ENCODE measurements around the gene HID1. TPM values are rescaled to one million over a fixed set of nuclear protein-coding genes. Genes with fewer than 3 reads are reported as not detected.
"Not testable (repeated sequence)": the region's sequence is repeated elsewhere in the genome, so short reads cannot be mapped to it uniquely, and the experiment has no call there.

The HID1 gene
- total RNA-seq, 1 donor from 2014 or later: 12.3 TPM

DNA sequence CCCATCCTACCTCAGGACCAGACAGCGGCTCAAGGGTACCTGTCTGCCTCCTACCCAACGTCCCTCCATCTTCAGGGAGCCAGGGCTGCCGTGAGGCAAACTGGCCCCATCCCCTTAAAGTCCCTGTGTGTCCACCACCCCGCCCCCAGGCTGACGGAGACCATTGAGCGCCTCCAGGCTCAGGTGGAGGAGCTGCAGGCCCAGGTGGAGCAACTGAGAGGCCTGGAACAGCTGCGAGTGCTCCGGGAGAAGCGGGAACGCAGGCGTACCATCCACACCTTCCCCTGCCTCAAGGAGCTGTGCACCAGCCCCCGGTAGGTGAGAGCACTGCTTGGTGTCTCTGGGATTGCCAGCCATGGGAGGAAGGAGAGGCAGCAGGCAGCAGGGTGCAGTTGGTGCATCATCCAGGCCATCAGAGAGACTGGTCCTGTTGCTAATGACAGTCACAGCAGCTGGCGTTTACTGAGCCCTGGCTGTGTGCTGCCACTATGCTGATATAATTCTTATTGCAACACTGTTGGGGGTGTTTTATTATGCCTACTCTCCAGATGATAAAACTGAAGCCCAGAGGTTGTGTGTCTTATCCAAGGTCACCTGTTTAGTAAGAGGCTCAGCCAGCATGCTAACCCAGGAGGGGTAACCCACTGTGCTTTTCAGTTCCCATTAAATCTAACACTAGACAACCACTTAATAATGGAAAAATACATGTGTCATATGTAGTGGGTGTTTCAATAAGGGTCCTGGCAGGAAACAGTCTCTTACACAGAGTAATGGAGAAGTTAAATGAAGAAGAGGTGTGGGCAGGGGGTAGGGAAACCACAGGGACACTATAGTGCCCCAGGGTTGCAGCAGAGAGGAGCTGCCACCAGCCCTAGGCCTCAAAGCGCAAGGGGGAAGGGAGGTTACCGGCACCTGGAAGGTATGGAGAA is 29.6 kb upstream of the HID1 start:
- DNase-seq: no peak

DNA sequence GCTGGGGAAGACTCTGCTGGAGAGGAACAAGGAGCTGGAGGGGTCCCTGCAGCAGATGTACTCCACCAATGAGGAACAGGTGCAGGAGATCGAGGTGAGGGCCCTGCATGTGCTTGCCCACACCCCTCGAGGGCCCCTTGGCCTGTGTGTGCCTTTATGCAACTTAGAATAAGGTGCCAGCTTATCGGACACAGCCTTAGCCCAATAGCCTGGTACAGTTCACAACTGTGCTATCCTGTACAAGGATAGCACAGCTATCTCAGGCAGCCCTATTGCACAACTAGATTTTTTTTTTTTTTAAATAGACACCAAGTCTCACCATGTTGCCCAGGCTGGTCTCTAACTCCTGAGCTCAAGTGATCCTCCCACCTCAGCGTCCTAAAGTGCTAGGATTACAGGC is 27.0 kb upstream of the HID1 start:
- DNase-seq: no peak

DNA sequence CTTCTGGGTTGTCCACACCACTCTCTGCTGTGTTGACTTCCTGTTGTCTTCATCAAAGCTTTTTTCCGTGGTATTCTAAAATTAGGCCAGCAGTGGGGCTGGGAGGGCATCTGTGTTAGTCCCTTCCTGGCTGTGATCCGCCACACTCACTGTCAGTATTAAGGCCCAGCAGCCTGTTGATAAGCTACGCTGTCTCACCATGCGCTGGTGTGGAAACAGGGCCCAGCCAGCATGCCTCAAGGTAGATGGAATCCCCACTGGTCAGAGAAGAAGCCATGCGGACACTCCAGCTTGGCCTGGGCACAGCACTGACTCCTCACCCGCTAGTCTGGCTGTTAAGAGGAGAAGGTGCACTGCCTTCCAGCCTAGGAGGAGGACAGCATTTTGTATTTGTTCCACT is 26.2 kb upstream of the HID1 start:
- DNase-seq: no peak

DNA sequence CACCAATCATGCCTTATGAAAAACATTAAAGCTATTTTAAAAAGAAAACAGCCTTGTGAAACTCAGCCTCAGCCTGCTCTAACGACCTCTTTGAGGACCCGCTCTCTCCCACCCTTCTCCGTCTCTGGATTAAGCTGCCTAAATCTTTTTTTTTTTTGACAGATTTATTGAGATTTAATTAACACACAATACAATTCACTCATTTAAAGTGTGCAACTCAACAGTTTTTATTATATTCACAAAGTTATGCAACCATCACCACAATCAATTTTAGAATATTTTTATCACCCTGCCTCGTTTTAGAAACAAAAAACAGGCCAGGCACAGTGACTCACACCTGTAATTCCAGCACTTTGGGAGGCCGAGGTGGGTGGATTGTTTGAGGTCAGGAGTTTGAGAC is 23.3 kb upstream of the HID1 start:
- no peak for DNase-seq

DNA sequence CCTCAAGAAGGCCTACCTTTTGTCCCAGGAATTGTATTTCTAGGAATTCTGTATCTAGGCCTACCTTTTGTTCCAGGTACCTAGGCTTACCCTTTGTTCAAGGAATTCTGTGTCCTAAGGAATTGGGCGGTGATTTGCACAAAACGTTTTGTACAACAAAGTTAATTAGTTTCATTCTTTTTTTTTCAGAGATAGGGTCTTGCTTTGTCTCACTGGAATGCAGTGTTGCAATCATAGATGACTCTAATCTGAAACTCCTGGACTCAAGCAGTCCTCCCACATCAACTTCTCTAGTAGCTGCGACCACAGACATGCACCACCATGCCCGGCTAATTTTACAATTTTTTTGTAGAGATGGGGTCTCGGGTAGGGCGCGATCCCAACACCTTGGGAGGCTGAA is 21.9 kb upstream of the HID1 start:
- no peak for DNase-seq

DNA sequence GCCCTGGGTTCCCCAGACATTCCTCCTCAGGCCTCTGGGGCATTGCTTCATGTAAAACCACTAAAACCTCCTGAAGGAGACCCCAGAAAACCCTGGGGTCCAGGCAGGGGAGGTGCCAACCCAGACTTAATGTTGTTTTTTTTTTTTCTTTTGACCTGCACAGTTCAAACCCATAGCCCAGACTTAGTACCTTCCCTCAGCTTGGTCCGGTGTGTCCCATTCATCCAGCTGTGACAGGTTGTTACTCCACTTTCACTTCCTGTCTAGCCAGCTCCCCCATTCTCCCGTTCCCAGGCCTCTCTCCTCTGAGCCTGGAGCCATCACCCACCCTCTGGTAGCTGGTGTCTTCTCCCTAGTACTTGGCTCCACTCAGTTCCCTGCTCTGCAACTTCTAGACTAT is 19.7 kb upstream of the HID1 start:
- no peak for DNase-seq

DNA sequence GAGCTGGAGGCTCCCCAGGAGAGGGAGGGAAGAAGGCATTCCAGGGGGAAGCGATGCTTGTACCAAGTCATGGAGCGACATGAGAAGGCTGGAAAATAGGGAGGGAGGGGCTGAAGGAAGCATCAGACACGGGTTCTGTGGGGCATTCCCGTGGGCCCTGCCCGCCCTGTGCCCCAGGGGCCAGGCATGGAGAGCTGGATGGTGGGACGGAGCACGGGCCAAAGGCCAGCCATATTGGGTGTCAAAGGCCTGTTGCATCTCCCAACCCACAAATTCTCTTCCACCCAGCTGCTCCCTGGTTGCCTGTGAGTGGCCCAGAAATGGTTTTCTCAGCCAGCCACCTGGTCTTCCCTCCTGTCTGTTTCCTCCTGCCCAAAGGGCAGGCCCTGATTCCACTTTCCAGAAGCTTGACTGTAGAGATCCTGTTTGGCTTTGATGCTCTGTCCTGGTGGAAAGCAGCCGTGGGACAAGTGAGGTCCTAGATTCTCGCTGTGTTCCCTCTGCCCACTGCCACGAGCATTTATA is 18.1 kb upstream of the HID1 start:
- DNase-seq: no peak

DNA sequence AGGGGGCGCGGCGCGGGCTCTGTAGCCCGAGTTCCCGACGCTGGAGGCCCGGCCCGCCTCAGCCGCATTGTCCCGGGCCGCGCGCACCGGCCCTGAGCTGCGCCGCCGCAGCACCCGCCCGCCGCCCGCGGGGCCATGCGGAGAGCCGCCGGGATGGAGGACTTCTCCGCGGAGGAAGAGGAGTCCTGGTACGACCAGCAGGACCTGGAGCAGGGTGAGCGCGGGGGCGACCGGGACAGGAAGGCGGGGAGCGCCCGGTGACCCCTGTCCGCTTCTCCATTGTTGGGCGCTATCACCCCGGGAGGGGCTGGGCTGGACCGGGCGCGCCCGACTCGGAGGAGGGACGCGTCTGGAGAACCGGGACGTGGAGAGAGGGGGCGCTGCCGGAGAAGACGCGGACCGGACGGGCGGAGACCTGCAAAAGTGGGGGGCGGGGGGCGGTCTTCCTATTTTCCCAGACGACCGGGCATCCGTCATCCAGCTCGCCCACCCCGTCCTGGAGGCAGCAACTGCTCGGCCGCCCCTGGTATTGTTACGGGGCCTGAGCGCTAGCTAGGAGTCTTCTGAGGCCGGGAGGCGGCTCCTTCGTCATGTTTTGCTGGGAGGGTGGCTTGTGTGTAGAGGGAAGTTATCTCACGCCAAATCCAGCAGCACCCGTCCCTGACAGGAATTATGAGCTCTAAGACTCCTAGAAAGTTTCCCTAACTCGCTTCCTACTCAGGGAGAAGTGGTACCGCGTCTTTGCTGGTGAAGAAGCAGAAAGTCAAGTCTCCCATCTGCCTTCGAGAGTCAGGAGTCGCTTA is 15.6 kb upstream of the HID1 start:
- DNase-seq: peak; percentile 91

DNA sequence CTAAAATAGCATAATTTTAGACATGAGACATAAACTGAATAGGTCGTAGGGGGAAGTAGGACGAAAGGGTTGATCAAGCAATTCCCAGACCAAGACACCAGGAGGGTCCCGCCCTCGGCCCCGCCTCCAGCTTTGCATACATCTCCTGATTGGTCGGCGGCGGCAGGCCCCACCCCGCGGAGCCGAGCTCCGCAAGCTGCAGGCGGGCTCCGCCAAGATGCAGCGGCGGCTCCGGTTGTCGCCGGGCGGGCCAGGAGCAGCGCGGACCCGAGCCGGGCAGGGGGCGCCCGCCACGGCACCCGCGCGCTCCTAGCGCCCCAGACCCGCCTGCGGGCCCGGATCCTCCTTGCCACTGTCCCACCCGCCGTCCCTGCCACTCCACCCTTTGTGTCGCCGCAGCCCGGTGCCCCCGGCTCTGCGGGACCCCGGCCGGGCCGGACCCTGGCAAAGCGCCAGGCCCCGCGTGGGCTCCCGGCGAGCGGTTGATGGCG is 14.9 kb upstream of the HID1 start, which contains the start of gene CDR2L:
Gene CDR2L (plus strand): TSS at position 215 of the 491 bp plus-strand sequence. CDS start 412 bp downstream, outside the sequence.
- peak; percentile 98 for DNase-seq

DNA sequence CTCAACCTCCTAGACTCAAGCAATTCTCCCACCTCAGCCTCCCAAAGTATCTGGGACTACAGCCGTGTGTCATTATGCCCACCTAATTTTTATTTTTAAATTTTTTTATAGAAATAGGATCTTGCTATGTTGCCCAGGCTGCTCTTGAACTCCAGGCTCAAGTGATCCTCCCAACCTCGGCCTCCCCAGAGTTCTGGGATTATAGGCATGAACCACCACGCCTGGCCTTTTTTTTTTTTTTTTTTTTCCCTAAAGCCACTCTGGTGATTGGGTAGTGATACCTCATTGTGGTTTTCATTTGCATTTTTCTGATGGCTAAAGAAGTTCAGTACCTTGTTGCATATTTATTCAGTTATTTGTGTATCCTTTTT is 13.6 kb upstream of the HID1 start:
- no peak for DNase-seq

DNA sequence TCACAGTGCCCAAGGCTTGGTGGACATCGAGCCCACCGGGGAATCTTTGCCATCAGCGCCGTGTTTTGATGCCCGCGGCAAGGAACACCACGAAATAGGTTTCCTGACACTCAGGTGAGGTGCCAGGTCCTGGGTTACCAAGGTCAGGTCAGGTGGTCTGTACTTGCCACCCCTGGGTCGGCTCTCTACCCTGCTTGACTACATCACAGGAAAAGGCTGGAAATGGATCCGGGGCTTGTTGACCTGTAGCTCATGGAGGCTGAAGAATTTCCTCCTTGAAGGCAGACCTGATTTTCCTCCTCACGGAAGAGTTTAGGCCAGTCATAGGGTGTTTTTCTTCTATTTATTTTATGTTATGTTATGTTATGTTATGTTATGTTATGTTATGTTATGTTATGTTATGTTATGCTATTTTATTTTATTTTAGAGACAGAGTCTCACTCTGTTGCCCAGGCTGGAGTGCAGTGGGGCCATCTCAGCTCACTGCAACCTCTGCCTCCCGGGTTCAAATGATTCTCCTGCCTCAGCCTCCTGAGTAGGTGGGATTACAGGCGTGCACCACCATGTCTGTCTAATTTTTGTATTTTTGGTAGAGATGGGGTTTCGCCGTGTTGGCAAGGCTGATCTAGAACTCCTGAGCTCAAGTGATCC is 10.2 kb upstream of the HID1 start:
- DNase-seq: not testable (repeated sequence)

DNA sequence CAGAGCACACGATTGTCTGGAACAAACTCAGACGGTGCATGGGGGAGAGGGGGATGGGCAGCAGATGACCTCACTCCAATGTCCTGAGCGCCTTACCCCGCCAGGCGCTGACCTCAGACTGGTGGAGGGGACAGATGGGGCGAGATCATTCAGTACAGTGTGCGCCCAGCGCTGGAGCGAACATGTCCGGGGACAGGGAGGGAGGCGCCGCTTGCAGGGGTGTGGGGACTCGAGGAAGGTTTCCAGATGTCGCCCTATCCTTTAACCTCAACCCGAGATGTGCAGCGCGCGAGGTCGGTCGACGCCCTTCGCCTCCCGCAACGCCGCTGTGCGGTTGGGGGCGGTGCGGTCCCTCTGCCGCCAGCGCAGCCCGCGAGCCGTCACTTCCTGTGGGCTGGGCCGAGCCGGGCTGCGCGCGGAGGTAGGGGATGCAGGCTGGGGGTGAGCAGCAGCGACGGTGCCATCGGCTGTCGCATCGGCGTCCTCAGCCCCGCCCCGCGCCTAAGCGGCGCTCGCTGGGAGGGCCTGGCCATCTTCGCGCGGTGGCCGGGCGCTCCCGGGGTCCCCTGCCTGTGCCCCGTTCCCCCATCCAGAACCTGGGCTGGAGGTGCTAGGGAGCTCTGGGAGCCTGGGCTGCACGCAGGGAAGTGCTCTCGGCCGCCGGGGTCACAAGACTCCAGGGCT is 9.6 kb upstream of the HID1 start:
- DNase-seq: peak; percentile 78

DNA sequence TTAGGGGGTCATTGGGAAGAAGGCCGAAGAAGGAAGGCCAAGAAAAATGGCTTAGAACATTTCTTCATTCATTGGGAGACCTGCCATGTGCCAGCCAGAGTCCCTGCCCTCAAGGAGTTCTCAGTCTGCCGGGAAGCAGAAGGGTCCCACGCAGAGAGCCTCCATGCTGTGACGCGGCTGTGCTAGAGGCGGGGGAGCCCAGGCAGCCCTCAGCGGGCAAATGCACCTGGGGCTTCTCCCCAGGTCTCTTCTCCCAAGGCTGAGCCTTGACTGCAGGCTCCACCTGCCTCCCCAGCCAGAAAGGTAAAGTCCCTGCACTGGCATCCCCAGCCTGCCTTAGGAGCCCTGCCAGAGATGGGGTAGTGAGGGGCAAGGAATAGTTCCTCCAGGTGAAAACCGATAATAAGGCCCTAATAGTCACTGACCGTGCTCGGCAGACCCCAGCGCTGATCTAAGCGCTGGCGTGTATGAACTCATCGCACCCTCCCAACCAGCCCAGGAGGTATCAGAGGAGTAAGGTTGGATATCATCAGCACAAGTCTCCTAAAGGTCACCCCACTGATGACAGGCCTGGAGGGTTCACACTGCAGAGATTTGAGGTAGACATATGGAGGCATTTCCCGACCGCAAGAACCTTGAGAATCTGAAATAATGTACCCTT is 8.9 kb upstream of the HID1 start:
- DNase-seq: no peak

DNA sequence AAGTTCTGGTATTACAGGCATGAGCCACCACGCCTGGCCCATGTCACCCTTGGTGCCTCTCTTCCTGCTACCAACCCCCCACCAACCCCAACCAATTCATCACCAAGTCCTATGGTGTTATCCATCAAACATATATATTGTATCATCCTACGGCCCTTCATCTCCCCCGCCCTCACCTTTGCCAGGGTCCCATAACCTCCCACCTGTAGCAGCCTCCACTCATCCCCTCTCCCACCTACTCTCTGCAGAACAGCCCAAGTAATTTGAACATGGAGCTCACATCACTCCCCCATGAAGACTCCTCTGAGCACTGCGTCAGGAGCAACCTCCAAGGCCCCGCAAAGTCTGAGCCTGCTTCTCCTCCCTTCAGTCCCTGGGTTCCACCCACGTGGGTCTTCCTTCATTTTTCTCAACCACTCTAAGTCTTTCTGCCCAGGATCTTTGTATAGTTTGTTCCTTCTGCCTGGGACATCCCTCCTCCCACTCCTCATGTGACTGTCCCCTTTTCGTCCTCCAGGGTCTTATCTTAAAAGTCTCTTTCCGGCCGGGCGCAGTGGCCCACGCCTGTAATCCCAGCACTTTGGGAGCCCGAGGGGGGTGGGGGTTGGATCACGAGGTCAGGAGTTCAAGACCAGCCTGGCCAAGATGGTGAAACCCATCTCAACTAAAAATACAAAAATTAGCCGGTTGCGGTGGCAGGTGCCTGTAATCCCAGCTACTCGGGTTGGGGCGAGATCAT is 7.0 kb upstream of the HID1 start:
- DNase-seq: no peak

DNA sequence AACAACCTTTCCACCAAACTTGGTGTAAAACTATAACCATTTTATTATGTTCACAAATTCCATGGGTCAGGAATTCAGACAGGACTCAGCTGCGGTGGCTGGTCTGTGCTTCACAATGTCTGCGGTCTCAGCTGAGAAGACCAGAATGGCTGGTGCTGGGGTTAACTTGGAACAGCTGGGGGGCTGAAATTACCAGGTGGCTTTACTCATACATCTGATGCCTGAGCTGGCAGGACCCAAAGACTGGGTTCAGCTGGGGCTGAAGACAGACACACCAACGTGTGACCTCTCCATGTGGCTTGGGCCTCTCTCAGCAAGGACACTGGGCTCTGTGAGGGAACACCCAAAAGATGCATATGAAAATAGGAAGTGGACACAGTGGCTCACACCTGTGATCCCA is 5.7 kb upstream of the HID1 start:
- no peak for DNase-seq

DNA sequence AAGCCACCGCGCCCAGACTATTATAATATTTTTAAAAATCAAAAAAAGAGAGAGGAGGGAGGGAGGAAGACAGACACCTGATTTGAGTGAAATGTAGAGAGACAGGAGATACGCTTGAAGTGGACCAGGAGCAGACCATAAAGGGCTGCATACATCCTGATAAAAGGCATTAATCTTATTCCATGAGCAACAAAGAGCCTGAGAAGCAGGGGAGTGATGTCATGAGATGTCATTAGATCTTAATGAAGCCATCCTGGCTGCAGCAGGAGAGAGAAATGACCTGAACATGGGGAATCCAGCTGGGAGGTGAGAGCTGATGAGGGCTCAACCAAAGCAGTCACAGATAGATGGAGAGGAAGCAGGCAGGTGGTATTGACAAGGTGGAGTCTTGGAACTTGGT is 5.2 kb upstream of the HID1 start:
- DNase-seq: no peak

DNA sequence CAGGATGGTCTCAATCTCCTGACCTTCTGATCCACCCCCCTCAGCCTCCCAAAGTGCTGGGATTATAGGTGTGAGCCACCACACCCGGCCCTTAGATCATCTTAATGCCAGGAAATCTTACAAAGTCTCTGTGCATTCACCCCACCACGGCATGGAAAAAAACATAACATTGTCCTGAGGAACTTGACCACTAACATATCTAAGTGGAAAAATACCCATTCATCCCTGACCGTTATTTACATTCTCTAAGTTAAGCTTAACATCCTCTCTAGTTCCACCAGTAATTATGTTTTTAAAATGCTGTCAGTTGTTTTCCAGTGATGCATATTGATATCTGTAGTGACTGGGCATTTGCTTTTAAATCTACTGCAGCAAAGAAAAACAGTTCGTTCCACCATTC is 3.4 kb upstream of the HID1 start:
- DNase-seq: no peak

DNA sequence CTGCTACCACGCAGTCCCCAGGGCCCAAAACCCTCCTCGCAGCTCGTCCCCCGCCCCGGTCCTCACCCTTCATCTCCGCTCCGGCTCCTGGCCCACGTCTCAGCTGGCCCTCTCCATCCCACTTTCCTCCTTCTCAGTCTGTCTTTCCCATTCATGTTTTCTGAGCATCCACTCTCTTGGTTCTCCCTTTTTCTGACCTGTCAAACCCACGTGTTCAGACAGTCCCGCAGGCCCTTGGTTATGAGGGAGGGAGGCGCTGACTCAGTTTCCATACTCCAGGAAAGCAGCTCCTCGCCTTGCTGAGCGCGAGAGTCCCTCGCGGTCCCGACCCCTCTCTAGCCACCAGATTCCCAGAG is 392 bp upstream of the HID1 start:
- DNase-seq: no peak

DNA sequence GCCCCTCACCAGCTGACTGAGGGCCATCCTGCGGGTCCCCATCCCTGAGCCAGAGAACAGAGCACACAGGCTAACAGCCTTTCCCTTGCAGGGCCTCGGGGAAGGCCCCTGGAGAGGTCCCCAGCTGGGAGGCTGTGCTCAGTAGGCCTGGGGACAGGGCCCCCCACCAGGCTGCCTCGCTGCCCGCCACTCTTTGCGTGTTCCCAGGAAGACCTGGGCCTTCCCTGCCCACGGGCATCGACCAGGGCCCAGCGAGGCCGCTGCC is 785 bp downstream of the HID1 start:
- DNase-seq: no peak

DNA sequence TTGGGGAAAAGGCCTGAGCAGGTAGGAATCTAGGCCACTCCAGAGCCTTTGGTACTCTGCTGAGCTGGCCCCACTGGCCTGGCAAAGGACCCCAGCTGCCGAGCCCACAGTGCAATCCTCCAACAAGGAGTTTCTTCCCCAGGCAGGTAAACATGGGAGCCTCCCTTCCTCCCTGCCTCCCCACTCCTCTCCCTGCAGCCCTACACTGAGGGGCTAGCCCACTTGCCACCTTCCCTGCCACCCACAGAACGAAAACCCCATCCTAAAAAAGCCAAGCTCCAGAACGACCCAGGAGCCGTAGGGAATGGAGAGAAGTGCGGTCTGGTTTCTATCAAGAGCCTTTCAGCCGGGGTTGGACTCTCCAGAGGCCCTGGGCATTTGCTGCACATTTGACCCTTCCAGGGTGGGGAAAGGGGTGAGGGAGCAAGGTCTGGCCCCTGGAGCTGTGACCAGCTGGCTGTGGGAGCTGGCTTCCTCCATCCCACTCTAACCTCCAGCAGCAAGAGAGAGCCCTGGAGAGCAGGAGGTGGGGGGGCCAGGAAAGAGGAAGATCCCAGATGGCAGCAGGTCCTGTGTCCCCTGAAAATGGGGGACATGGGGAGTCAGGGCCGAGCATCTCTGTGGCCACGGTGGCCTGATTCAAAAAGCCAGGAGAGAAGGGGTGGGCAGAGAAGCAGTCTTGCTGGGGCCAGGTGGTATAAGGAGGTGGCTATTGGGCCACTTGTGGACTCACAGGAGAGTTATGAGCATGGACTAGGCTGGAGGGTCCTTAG is 1.3 kb downstream of the HID1 start:
- no peak for DNase-seq
